Stimulated activated CD8-positive, alpha-beta memory T cell treated with anti-CD3 and anti-CD28 coated beads, Interleukin-2, amount 100 ng/mL, for 1 hour (primary cell): ENCODE results near the gene COG4.
"Not testable (repeated sequence)": the region's sequence is repeated elsewhere in the genome, so short reads cannot be mapped to it uniquely, and the experiment has no call there.

Experiments
- DNase-seq, 2 donors: peaks; one replicate each; pipeline ENCODE4 v3.0.0-alpha.2; 2020; ENCODE audit warnings: low read depth in 2 of 2

Gene COG4

GRCh38 chr16:70523076-70523742 is at the start of gene COG4:
Gene COG4 (minus strand): TSS chr16:70523554. CDS start chr16:70523543, 11 bp downstream.
- peak; percentile 79 to 80 for DNase-seq

- DNase-seq = no peak
Observed at GRCh38 chr16:70572926-70573270, 49.5 kb upstream of the COG4 start.

- DNase-seq = no peak
Observed at GRCh38 chr16:70572050-70572925, 48.9 kb upstream of the COG4 start.

- no peak for DNase-seq
Observed at GRCh38 chr16:70571623-70572022, 48.3 kb upstream of the COG4 start.

GRCh38 chr16:70570967-70571570 is 47.7 kb upstream of the COG4 start:
- DNase-seq = no peak

GRCh38 chr16:70569752-70570151 is 46.4 kb upstream of the COG4 start:
- no peak for DNase-seq

- no peak for DNase-seq
Observed at GRCh38 chr16:70568601-70569237, 45.4 kb upstream of the COG4 start.

- no peak for DNase-seq
Observed at GRCh38 chr16:70565053-70565452, 41.7 kb upstream of the COG4 start.

GRCh38 chr16:70563636-70564035 is 40.3 kb upstream of the COG4 start:
- no peak for DNase-seq

GRCh38 chr16:70561623-70562022 is 38.3 kb upstream of the COG4 start:
- DNase-seq = no peak

- DNase-seq = no peak
Observed at GRCh38 chr16:70556063-70556462, 32.7 kb upstream of the COG4 start.

GRCh38 chr16:70553645-70554044 is 30.3 kb upstream of the COG4 start:
- no peak for DNase-seq

GRCh38 chr16:70552675-70553074 is 29.3 kb upstream of the COG4 start:
- DNase-seq = no peak

GRCh38 chr16:70551788-70552187 is 28.4 kb upstream of the COG4 start:
- DNase-seq = no peak

- DNase-seq = no peak
Observed at GRCh38 chr16:70550082-70550481, 26.7 kb upstream of the COG4 start.

- DNase-seq = no peak
Observed at GRCh38 chr16:70548936-70549335, 25.6 kb upstream of the COG4 start.

GRCh38 chr16:70544548-70544947 is 21.2 kb upstream of the COG4 start:
- no peak for DNase-seq

GRCh38 chr16:70540994-70541393 is 17.6 kb upstream of the COG4 start:
- DNase-seq = no peak

GRCh38 chr16:70534971-70535370 is 11.6 kb upstream of the COG4 start:
- DNase-seq = no peak

GRCh38 chr16:70529954-70530353 is 6.6 kb upstream of the COG4 start:
- DNase-seq = not testable (repeated sequence)

- DNase-seq = no peak
Observed at GRCh38 chr16:70529051-70529777, 5.9 kb upstream of the COG4 start.
